RKO (cell line): ENCODE measurements around the gene UCKL1.
"Not testable (repeated sequence)": the region's sequence is repeated elsewhere in the genome, so short reads cannot be mapped to it uniquely, and the experiment has no call there.

Experiments
- DNase-seq: peaks from one replicate; pipeline ENCODE4 v3.0.0-alpha.2; 2016; ENCODE audit warnings: low spot score

The UCKL1 gene

GRCh38 chr20:63972312-63973159 lies 16.3 kb upstream of the UCKL1 start:
- peak; percentile 55 for DNase-seq

GRCh38 chr20:63971960-63972311 lies 15.7 kb upstream of the UCKL1 start:
- DNase-seq: not testable (repeated sequence)

DNA sequence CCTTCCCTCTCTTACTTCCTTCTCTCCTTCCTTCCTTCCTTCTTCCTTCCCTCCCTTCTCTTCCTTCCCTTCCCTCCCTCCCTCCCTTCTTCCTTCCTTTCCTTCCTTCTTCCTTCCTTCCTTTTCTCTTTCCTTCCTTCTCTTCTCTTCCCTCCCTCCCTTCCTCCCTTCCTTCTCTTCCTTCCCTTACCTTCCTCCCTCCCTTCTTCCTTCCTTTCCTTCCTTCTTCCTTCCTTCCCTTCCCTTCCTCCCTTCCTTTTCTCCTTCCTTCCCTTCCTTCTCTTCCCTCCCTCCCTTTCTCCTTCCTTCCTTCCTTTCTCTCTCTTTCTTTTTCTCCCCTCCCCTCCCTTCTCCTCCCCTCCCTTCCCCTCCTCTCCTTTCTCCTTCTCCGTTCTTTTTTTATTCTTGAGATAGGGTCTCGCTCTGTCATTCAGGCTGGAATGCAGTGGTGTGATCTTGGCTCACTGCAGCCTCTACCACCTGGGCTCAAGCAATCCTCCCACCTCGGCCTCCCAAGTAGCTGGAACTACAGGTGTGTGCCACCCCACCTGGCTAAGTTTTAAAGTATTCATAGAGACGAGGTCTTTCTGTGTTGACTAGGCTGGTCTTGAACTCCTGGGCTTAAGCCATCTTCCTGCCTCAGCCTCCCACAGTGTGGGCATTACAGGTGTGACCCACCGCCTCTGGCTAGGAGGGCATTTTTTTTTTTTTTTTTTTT lies 14.7 kb upstream of the UCKL1 start:
- no peak for DNase-seq

GRCh38 chr20:63969838-63970713 lies 13.9 kb upstream of the UCKL1 start, which contains the start of gene ZNF512B:
ZNF512B (minus strand) TSS chr20:63969930; CDS start chr20:63967950, 1,980 bp downstream.
- DNase-seq: no peak

GRCh38 chr20:63968928-63969760 lies 12.9 kb upstream of the UCKL1 start:
- no peak for DNase-seq

DNA sequence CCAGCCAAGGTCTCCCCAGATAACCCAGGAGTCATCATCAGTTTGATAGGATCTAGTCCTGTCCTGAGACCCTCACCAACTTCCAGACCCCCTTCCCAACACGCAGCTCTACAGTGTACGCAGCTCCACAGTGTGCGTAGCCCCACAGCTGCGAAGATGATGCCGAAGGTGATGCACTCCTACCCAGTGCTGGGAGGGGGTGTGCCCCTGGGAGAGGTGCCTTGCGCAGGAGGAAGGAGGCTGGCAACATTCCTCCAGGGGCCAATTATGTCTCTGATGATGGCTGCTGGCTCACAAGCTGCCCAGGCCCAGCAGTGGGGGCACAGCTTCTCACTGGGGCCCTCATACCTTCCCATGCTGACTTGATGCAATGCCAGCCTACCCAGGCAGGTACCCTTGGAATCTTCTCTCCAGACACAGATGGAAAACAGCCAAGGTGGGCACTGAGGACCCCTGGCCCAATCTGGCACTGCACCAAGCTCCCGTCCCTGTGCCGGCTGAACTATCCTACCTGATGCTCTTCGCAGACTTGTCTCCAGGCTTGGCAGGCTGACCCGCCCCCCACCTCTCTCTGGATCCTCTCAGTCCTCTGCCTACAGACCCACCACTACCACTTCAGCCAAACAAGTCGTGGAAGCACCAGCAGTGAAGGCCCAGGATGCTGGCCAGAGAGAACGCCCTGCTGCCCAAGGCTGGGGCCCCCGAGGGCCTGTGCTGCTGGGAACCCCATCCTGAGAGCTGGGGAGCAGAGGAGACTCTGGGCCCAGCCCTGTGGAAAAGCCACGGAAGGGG lies 12.1 kb upstream of the UCKL1 start:
- DNase-seq: no peak

- no peak for DNase-seq
These were observed 11.3 kb upstream of the UCKL1 start for GRCh38 chr20:63967330-63968135.

DNA sequence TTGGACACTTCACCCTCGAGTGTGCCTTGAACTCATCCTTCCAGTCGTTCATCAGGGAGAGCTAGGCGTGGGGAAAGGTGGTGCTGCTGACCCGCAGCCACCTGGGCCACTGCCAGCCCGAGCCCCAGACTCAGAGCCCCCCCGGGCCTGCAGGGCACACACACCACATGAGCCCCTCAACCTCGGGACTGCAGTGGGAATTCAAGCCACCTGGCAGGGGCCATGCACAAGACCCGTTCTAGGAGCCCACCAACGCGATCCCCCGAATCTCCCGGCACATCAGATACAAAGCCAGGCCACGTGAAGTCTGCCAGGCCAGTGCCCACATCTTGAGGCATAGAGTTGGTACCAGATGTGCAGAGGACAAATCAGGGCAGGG lies 10.7 kb upstream of the UCKL1 start:
- DNase-seq: no peak

- no peak for DNase-seq
These were observed 10.1 kb upstream of the UCKL1 start for GRCh38 chr20:63966172-63966943.

DNA sequence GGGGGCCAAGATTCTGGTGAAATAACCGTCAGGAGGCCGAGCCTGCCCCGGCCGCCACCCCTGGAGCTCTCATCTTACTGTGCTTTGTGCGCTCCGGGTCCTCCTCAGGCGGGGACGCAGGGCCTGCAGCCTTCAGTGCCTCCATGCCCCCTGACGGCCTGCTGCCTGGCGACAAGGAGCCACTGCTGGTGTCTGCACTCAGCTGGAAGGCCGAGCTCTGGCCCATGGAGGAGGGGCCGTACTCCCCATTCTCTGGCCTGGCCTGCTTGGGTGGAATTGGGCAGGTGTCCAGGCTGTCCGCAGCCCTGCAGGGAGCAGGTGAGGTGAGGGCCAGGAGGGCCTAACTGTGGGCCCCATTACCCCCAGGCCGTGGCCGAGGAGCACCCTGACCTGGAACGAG lies 8.2 kb upstream of the UCKL1 start:
- no peak for DNase-seq

GRCh38 chr20:63963784-63964301 lies 7.6 kb upstream of the UCKL1 start:
- DNase-seq: no peak

- no peak for DNase-seq
These were observed 7.1 kb upstream of the UCKL1 start for GRCh38 chr20:63963348-63963741.

GRCh38 chr20:63962426-63963347 lies 6.5 kb upstream of the UCKL1 start:
- no peak for DNase-seq

GRCh38 chr20:63961664-63962425 lies 5.6 kb upstream of the UCKL1 start:
- DNase-seq: no peak

- DNase-seq: not testable (repeated sequence)
These were observed 4.7 kb upstream of the UCKL1 start for GRCh38 chr20:63960654-63961621.

- no peak for DNase-seq
These were observed 3.5 kb upstream of the UCKL1 start for GRCh38 chr20:63959699-63960075.
